Right lobe of liver (tissue), 6 donors: Measurements from ENCODE around the gene FGF14. TPM values are rescaled to one million over a fixed set of nuclear protein-coding genes. Genes with fewer than 3 reads are reported as not detected.

Experiments used
- ATAC-seq, 4 donors: fragments of 200-7000 bp; cut with Tn5 transposase; one replicate each; pipeline ENCODE4 v1.9.1; 2020; ENCODE audit warnings: mild to moderate bottlenecking in 4 of 4, moderate library complexity in 4 of 4
- DNase-seq, 3 donors: peaks; one replicate each; pipeline ENCODE4 v3.0.0-alpha.2; 2020
- H3K27ac ChIP-seq, 3 donors: fragments of 200-600 bp; one replicate each; pipeline ENCODE4 v1.8.0; 2022
- H3K27me3 ChIP-seq, 2 donors: fragments of 200-600 bp; one replicate each; pipeline ENCODE4 v1.8.0; 2022
- H3K36me3 ChIP-seq, 4 donors: fragments of 200-600 bp; sonication (generic) in 1 of 4; one replicate each; pipeline versions ENCODE4 v1.5.1 to v1.8.0; 2017 to 2022; ENCODE audit warnings: control low read depth in 1 of 4
- H3K4me1 ChIP-seq, 4 donors: fragments of 200-600 bp; sonication (generic) in 1 of 4; one replicate each; pipeline versions ENCODE4 v1.5.1 to v1.8.0; 2017 to 2022; ENCODE audit warnings: control low read depth in 1 of 4
- H3K4me3 ChIP-seq, 3 donors: fragments of 200-600 bp; one replicate each; pipeline ENCODE4 v1.8.0; 2022
- H3K9me3 ChIP-seq, 4 donors: fragments of 200-600 bp; sonication (generic) in 1 of 4; one replicate each; pipeline versions ENCODE4 v1.5.1 to v1.8.0; 2017 to 2022; ENCODE audit warnings: control low read depth in 1 of 4
- CTCF ChIP-seq, 4 donors: fragments of 200-600 bp in 3 of 4; fragments of 450-650 bp in 1 of 4; IDR thresholded peaks; one replicate each; pipeline versions ENCODE4 v1.5.1 to v1.8.0; 2016 to 2022; ENCODE audit warnings: antibody characterized with exemption in 4 of 4, mild to moderate bottlenecking in 2 of 4
- POLR2A ChIP-seq: fragments of 450-650 bp; IDR thresholded peaks from one replicate; pipeline ENCODE4 v1.6.1; 2017; ENCODE audit warnings: antibody characterized with exemption, mild to moderate bottlenecking
- WGBS: methylation state at CpG from one replicate; pipeline ENCODE4 v1.1.6; 2018; ENCODE audit warnings: low coverage, low lambda C conversion rate; ENCODE audit not compliant: insufficient coverage; ENCODE audit errors: missing lambda C conversion rate; 5-methylcytosine and 5-hydroxymethylcytosine counted together
- intact Hi-C, 2 donors: fragments of 100-400 bp; cut with DNase I; formaldehyde crosslinking; loops; one replicate each; pipeline versions ENCODE4 v1.11.2 to v1.14.1; 2022
- total RNA-seq, 6 experiments: library from RNA; depleted of rRNA in 2 of 6; stranded (reverse); fragments of >200 nt in 2 of 6; fragmentation: NEBNext Ultra II Directional in 3 of 6; extraction: Animal tissue kit (Norgen Biotek cat#: 25700) in 3 of 6; gene quantifications; one replicate each; pipeline versions ENCODE4 v1.1.0 to v1.2.4, GENCODE V29; 2016 to 2023
- donor health status: DM: no; HTN: yes; CAD: no.
- donor health status: DM: no; HTN: no; CAD: no.
- donor health status: DM: no; HTN: no; CAD: no.
- donor health status: DM: no; HTN: yes; CAD: no.
- donor health status: DM: no; HTN: yes; CAD: no.

The FGF14 gene
- total RNA-seq, 6 experiments from 2014 or later = 0.42 to 6.3 (median 1.2) TPM

- TF ChIP-seq CTCF (IDR thresholded peaks at IDR 0.05) (no peak), POLR2A (no peak)
- Histone ChIP-seq H3K27ac (no peak overlapping the region), H3K27me3 (no peaks in the 10 kb centered on the region), H3K36me3 (no peaks in the 10 kb centered on the region), H3K4me1 (peaks cover 0 to 18% (median 6%) of the 10 kb centered on the region in 4 donors), H3K9me3 (no peaks in the 10 kb centered on the region), H3K4me3 (no peak overlapping the region)
- DNase-seq (no peak), ATAC-seq (no peak)
- 88% methylated on average over 2 of the region's 3 CpGs for WGBS
- intact Hi-C loops = no loop called here
These were observed 649.4 kb downstream of the FGF14 start for GRCh38 chr13:101752432-101752831.

GRCh38 chr13:101751488-101751887 is 650.4 kb downstream of the FGF14 start:
- H3K27ac ChIP-seq = no peak overlapping the region
- WGBS = 13% methylated on average over 3 of the region's 3 CpGs
- ATAC-seq (peak in 3 of 4 donors; percentile 19 to 71 (median 54)), DNase-seq (no peak)
- H3K36me3 ChIP-seq = no peaks in the 10 kb centered on the region
- no peak for TF ChIP-seq CTCF (IDR thresholded peaks at IDR 0.05)
- TF ChIP-seq POLR2A = no peak
- H3K4me3 ChIP-seq = no peak overlapping the region
- intact Hi-C loops = no loop called here
- peaks cover 0 to 13% (median 5%) of the 10 kb centered on the region in 4 donors for H3K4me1 ChIP-seq
- no peaks in the 10 kb centered on the region for H3K27me3 ChIP-seq
- H3K9me3 ChIP-seq = no peaks in the 10 kb centered on the region

GRCh38 chr13:101749584-101749983 is 652.3 kb downstream of the FGF14 start:
- WGBS = 31% methylated on average over 1 of the region's 1 CpG
- H3K27me3 ChIP-seq = no peaks in the 10 kb centered on the region
- intact Hi-C loops = no loop called here
- H3K36me3 ChIP-seq = no peaks in the 10 kb centered on the region
- no peak for DNase-seq
- TF ChIP-seq CTCF (IDR thresholded peaks at IDR 0.05) (no peak), POLR2A (no peak)
- peaks cover 0 to 2% (median 0%) of the 10 kb centered on the region in 4 donors for H3K4me1 ChIP-seq
- peak overlapping the region in 2 of 3 donors; percentile 8 to 25 for H3K27ac ChIP-seq
- no peak overlapping the region for H3K4me3 ChIP-seq
- peak in 1 of 4 donors; percentile 65 for ATAC-seq
- H3K9me3 ChIP-seq = no peaks in the 10 kb centered on the region

GRCh38 chr13:101747039-101747438 is 654.8 kb downstream of the FGF14 start:
- no peak for DNase-seq
- no peaks in the 10 kb centered on the region for H3K27me3 ChIP-seq
- intact Hi-C loops = no loop called here
- H3K9me3 ChIP-seq = no peaks in the 10 kb centered on the region
- peak overlapping the region in 1 of 3 donors; percentile 45 for H3K27ac ChIP-seq
- peaks cover 0 to 2% (median 0%) of the 10 kb centered on the region in 4 donors for H3K4me1 ChIP-seq
- H3K4me3 ChIP-seq = no peak overlapping the region
- peak; percentile 57 to 94 (median 75) for ATAC-seq
- no peak for TF ChIP-seq POLR2A
- TF ChIP-seq CTCF (IDR thresholded peaks at IDR 0.05) = no peak
- H3K36me3 ChIP-seq = no peaks in the 10 kb centered on the region
- 10% methylated on average over 1 of the region's 1 CpG for WGBS

GRCh38 chr13:101746513-101746912 is 655.3 kb downstream of the FGF14 start:
- DNase-seq (no peak), ATAC-seq (peak; percentile 58 to 67 (median 62))
- Histone ChIP-seq H3K27me3 (no peaks in the 10 kb centered on the region), H3K4me1 (peaks cover 0 to 2% (median 0%) of the 10 kb centered on the region in 4 donors), H3K9me3 (no peaks in the 10 kb centered on the region), H3K27ac (peak overlapping the region in 1 of 3 donors; percentile 45), H3K36me3 (no peaks in the 10 kb centered on the region), H3K4me3 (no peak overlapping the region)
- intact Hi-C loops = no loop called here
- 80% methylated on average over 2 of the region's 2 CpGs for WGBS
- TF ChIP-seq POLR2A = no peak
- TF ChIP-seq CTCF (IDR thresholded peaks at IDR 0.05) = no peak
